Middle frontal gyrus (tissue), 1 donor: ENCODE results near the gene CD28.

Experiments
- DNase-seq: peaks from one replicate; pipeline ENCODE4 v3.0.0-alpha.2; 2015; ENCODE audit warnings: low spot score; ENCODE audit errors: extremely low spot score

Gene CD28

DNA sequence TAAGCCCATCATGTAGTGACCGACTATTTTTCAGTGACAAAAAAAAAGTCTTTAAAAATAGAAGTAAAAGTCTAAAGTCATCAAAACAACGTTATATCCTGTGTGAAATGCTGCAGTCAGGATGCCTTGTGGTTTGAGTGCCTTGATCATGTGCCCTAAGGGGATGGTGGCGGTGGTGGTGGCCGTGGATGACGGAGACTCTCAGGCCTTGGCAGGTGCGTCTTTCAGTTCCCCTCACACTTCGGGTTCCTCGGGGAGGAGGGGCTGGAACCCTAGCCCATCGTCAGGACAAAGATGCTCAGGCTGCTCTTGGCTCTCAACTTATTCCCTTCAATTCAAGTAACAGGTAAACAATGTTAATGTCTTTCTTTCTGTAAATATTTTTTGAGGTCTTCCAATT is at the start of gene CD28:
CD28 (plus strand) TSS at position 237 of the 400 bp plus-strand sequence; CDS start at position 295, 58 bp downstream.
- no peak for DNase-seq

DNA sequence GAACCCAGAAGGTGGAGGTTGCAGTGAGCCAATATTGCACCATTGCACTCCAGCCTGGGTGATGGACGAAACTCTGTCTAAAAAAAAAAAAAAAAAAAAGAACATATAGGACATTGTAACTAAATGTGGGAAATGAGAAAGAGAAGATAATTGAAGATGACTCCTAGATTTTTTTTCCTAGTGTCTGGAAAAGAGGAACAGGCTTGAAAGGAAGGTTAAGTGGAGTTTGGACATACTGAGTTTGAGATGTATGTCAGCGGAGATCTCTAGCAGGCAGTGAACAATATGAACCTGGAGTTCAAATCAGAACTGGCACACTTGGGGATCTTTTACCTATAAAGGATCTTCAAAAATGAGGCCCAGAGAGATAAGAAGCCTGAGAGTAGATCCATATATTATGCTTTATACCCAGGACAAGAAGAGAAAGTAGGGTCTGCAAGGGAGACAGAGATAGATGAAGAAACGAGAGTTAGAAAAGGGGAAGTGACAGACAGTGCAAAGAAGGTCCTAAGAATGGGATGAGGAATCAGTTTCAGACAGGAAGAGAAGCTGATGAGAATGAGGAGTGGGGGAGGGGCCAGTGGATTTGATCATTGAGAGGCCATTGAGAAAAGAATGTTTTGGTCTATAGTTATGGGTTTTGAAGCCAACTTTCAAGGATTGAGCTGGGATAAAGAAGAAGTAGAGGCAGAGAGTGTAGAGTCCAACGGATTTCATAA is 46.9 kb upstream of the CD28 start:
- no peak for DNase-seq

DNA sequence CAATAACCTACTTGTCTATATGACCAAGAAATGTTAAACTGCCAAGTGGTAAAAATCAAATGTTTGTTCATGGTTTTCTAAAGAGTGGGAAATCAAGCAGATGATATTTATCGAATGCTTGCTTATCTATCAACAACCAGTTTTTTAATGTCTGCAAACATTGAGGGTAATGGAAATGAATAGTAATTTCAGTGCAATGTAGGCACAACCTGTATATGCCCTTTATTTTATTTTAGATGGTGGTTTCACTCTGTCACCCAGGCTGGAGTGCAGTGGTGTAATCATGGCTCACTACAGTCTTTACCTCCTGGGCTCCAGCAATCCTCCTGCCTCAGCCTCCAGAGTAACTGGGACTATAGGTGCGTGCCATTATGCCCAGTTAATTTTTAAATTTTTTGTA is 46.0 kb upstream of the CD28 start:
- DNase-seq = no peak

DNA sequence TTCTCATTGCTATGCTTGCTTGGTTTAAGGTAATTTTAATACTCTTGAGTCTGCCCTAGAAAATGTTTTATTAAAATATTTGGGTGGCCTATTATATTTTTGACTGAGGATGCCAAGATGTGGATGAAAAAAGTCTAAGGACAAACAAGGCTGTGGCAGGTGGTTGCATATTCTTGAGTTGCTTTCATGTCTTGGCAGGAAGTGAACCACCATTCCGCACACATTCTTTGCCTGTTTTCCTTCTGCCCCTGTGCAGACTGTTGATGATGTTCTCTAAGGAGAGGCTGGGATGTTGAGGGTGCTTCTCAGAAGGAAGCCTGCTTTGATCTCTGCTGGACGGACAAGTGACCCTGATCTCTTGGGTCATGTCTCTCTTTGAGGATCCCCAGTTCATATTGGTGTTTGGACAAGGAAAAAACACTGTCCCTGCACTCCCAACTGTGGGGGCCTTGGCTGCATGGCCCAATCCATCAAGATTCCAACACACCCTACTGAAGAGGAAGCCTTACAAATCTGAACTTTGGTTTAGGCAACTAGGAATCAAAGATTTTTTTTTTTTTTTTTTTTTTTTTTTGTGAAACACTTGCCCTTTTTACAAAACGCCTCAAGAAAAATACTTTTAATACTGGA is 45.0 kb upstream of the CD28 start:
- no peak for DNase-seq

DNA sequence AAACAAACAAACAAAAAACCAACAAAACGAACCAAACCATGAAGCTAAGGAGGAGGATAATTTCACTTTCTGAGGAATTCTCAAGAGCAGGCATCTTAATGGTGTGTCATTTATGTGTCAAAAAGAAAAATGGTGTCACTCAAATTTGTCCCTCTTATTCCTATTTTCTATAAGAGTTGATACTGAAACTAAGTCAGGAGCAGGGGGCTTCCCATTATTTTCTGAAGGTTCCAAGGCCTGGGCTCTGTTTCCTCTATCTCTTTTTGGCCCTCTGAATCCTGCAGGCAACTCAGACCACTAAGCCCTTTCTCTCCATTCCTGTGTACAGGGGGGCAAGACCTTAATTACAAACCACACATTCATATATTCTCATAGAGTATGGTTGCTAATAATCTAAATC is 44.0 kb upstream of the CD28 start:
- no peak for DNase-seq

DNA sequence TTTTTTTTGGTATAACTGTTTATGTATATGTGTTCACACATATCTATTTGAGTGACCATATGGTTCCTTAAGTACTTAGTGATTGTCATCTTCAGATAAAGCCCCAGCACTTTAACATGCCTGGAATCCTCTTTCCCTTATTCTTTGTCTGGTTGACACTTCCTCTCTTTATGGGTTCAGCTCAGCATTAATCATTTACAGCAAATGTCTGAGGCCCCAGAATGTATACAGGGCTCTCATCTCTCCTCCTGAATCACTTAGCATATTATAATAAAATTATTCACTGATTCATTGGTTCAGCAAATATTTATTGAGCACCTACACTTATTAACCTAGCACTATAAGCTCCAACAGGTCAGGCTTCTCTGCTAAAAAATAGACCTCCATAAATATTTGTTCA is 43.5 kb upstream of the CD28 start:
- no peak for DNase-seq

DNA sequence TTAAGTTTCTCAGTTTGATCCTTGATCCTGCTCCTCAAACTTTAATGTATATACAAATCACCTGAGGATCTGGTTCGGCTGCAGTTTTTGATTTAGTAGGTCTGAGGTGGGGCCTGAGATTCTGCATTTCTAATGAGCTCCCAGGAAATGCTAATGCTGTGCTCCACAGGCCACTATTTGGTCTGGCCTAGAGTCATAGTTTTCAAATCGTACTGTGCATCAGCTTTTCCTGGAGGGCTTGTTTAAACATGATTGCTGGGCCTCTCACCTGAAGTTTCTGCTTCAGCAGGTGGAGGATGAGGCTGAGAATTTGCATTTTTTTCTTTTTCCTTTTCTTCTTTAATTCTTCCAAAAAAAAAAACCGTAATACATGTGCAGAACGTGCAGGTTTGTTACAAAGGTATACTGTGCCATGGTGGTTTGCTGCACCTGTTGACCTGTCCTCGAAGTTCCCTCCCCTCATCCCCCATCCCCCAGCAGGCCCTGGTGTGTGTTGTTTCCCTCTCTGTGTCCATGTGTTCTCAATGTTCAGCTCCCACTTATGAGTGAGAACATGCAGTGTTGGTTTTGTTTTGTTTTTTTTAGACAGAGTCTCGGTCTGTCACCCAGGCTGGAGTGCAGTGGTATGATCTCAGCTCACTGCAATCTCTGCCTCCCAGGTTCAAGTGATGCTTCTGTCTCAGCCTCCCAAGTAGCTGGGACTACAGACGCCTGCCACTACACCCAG is 42.2 kb upstream of the CD28 start:
- DNase-seq = no peak

DNA sequence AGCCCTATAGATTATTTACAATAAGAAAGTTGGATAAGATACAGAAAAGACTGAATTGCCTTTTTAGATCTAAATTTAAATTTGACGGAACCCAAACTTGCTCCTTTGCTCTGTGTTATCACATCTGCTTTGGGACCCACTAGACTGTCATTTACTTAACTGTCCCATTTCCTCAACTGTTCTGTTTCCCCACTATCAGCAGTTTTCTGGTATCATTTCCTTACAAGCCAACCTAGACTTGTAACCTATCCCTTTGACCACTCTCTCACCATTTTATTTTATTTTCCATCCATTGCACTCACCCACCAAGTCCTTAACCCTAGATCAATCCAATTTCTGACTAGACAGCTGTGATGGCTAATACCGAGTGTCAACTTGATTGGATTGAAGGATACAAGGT is 38.6 kb upstream of the CD28 start:
- DNase-seq = no peak

DNA sequence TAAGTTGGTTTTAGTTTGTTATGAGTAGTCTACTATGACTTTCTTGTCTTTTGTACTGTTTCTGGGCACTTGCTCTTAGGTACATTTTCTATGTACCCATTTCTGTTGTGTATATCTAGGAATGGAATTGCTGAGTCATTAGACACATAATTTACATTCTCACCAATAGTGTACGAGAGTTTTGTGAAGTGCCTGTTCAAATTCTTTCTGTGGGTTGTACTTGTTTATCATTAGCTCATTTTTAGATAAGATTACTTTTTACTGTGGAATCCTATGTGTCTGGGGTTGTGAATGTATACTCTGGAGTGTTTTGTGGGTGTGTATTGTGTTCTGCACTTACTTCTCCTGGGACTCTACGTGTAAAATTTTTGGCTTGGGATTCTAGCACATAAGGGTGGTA is 36.6 kb upstream of the CD28 start:
- no peak for DNase-seq

DNA sequence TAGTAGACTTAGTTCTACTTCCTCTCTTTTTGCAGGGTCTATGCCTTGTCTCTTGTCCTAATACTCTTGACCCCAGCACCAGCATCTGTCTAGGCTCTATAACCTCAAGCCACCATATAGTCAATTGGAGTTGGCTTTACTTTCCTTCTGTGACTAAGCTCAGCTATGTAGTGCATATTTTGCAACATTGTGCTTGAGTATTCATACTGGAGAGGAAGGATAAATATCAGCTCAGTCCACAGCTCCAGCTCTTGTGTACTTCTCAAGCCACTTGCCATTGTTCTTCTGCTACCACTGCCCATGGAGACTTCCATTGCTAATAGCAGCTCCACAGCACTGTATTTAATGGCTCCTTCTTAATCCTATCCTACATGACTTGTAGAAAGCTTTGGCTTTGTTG is 35.5 kb upstream of the CD28 start:
- DNase-seq = no peak

DNA sequence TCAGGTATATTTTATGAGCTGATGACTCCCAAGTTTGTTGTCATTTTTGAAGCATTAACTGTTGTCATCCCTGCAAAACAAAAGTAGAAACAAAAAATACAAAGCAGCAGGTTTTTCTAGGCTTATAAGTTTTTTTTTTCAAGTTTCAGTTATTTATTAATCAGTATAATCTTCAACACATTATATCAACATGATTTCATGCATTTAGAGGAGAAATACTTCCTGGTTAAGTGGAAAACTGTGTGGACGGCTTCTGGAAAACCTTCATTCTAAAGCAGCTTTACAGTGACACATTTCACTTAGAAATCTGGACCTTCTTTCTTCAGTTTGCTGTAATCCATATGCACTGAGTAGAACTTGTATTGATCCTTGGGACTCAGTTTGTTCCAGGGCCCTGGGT is 34.6 kb upstream of the CD28 start:
- no peak for DNase-seq

DNA sequence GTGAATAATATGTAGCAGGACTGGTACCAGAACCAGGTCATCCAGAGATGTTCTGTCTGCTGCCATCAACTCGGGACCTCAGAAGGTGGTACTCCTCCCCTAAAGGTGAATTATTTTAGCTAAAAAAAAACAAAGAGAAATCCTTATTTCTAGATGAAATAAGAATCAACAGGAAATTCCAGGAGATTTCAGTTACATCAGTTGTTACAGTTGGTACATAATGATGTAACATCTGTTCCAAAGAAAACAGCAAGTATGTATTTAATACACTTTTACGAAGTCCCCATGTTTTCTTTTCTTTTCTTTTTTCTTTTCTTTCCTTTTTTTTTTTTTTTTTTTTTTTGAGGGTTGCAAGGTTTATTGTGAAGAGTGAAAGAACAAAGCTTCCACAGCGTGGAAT is 33.6 kb upstream of the CD28 start:
- no peak for DNase-seq

DNA sequence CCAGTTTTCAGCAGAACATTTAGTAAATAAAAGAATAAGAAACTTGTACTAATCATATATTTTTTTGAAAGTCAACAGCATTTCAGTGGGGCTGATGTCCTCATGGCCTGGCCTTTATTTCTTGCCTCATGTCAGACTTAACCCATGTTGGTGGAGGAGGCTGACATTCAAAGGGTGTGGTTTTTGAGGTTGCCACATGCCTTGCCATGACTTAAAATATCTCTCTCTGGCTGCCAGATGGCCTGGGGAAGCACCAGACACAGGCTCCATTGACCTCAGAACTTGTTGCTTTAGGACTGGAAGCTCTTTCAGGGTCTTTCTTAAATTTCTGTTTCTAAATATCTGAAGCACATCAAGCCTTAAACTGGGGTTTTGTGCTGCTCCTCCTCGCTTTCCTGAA is 32.5 kb upstream of the CD28 start:
- no peak for DNase-seq

DNA sequence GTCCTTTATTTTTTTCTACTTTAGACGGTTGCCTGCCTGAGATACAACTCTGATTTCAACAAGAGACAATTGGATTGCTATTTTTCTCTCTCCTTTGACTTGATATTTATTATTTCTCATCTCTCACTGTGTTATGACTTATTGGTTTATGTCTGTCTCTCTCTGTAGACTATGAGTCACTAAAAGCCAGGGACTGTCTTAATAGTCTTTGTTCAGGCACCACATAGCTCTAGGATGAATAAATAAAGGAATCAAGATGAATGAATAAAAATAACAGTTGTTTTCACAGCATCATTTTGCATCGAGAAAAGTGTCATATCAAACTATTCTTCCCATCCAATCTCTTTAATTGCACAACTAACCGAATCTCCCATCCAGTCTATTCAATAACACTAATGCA is 31.4 kb upstream of the CD28 start:
- DNase-seq = no peak

DNA sequence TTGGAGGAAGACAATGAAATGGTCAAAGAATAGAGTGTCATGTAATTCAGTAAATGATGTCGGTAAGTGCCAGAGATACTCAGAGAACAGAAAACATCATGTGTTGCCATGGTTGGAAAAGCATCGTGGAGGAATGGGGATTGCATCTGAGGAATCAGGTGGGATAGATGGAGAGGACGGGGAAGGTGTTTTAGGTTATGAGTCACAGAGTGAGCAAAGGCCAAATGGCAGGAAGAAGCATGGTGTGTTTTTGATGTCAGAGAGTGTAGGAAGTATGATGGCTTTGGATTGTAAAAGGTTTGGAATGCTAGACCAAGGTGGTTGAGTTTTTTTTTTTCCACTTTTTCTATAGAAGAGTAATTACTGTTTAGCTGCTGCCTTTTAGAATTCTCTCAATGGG is 27.5 kb upstream of the CD28 start:
- no peak for DNase-seq

DNA sequence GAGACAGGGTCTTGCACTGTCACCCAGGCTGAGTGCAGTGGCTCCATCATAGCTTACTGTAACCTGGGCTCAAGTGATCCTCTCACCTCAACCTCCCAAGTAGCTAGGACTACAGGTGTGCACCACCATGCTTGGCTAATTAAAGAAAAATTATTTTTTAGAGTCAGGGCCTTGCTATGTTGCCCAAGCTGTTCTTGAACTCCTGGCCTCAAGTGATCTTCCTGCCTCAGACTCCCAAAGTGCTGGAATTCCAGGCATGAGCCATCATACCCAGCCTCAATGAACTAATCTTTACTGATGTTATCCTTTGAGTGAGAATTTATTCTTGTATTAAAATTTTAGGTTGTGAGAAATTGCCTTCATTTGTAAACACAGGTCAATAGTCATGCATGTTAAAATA is 27.0 kb upstream of the CD28 start:
- no peak for DNase-seq

DNA sequence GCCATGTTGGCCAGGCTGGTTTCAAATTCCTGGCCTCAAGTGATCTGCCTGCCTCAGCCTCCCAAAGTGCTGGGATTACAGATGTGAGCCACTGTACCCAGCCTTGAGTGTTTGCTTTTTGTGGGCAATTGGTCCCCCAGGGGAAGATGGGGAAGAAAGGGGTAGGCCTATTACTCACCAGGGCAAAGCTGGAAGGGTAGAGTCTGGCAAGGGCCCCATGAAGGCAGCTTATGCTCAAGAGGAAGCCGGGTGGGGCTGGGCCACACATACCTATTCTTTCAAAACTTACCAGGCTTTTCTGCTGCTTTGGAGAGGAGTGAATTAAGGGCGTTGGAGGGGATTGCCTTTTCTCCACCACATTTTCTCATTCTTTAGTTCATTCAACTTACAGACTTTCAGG is 24.5 kb upstream of the CD28 start:
- no peak for DNase-seq

DNA sequence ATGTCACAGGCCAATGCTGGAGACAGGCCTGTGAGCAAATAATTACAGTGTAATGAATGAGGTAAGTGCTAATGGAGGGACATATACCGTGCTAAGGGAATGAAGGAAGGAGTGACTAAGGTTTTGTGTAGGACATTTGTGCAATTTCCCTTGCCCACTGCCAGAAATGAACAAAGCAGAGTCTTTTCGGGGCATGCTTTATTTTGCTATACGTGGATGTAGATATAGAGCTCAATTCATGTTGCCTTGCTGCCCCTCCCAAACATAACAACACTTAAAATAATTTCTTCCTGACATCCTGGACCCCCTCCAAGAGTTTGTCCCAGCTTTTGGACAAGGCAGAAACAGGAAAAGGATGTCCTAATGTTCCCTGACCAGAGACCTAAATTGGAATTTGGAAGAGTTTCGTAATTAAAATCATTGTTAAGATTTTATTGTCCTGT is 23.7 kb upstream of the CD28 start:
- DNase-seq = no peak

DNA sequence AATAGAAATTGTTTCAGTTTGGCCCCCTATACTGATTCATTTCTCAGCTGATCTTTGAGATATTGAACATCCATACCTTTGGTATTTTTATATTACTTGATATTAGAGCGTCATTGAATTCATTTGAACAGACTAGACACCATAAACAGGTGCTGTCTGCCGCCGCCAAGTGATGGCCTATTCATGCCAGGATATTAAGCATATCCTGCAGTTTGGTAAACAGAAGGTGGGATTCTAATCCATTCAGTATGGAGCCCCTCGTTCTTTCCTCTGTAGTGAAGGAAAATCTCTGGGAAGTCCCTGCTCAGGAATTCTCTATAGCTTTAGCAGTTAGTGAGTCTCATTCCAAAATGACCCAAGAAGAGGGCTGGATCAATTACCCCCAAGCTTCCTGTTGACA is 23.0 kb upstream of the CD28 start:
- no peak for DNase-seq

DNA sequence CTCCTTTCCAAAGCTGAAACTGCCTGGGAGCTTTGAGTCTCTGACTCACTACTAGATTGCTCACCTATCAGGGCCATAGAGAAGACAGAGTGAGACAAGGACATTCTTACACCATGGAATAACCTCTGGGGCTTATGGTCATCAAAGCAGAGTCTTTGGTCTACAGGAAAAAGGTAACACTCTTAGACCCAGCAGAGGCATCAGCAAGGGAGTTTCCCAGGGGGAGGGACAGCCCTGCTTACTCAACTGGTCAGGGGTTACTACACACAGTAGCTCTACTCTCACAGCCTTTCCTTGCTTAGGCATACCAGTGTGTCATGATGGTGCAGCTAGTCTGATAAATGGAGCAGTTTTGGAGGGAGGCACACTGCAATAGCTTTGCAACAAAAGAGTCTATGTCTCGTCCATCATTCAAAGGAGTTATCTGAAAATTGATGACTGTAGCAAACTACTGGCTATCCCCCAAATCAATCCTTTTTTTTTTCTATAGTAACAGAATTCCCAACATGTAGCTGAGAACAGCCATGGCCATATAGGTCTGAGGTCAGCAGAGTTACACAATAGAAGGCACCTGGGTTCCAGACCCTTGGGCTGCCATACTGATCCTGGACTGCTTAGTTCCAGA is 22.4 kb upstream of the CD28 start:
- DNase-seq = no peak

DNA sequence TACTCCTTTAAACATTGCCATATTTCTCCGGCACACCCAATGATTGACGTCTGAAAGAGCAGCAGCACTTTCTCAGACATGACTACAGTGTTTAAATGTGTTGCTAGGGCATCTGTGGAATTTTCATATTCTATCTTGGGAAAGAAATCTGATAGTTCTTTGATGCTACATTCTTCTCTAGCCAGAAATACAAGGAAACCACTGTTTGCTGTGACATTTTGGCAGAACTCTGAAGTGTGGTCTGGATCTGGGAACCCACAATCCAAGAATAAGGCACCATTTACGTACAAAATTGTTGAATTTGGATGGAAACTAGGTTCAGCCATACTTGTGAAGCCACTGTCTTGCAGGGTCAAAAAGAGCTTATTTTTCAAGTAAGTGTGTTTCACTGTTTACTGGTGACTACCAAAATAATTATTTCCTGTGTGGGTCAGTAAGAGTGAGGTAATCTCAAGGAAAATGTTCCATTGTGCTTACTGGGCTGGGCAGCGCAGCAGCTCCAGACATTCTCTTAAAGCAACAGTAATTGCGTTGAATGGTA is 21.3 kb upstream of the CD28 start:
- no peak for DNase-seq
